ENCODE data around the gene MOB3A.

MOB3A gene

GRCh38 chr19:2072757-2073551 is 23.2 kb downstream of the MOB3A start:
- H3K36me3 ChIP-seq (replicated peaks; ENCODE audit: insufficient read depth, low read length), result peaks cover 25% of the 10 kb centered on the region
- no peak for TF ChIP-seq CTCF (IDR thresholded peaks at IDR 0.05; ENCODE audit: low read length)
- no peak for TF ChIP-seq EZH2 (optimal IDR thresholded peaks at IDR 0.05; ENCODE audit: low read depth, low read length)
- no peak for TF ChIP-seq EZH2phosphoT487 (IDR thresholded peaks at IDR 0.05; ENCODE audit: low read length)
- H3K9me2 ChIP-seq (replicated peaks; ENCODE audit: insufficient read depth, low read length), result no peaks in the 10 kb centered on the region
- H3K9me3 ChIP-seq (replicated peaks; ENCODE audit: insufficient read depth, low read length), result no peaks in the 10 kb centered on the region
- H2AFZ ChIP-seq (ENCODE audit: low read length), result no peak overlapping the region
- H3F3A ChIP-seq (ENCODE audit: insufficient read depth, low read length), result peaks cover 56% of the 10 kb centered on the region
- no peak overlapping the region for H3K4me2 ChIP-seq (ENCODE audit: low read depth, low read length)
- no peak for DNase-seq
- no peak overlapping the region for H3K9ac ChIP-seq (ENCODE audit: low read length)
- H3K27ac ChIP-seq (ENCODE audit: low read length), result no peak overlapping the region
- peaks cover 25% of the 10 kb centered on the region for H4K20me1 ChIP-seq (ENCODE audit: insufficient read depth, low read length)
- H3K4me1 ChIP-seq (ENCODE audit: low read length), result no peaks in the 10 kb centered on the region
- H3K79me2 ChIP-seq (ENCODE audit: low read length), result peaks cover 66% of the 10 kb centered on the region
- H3K27me3 ChIP-seq (replicated peaks; ENCODE audit: insufficient read depth, low read length), result no peaks in the 10 kb centered on the region
- no peak overlapping the region for H3K4me3 ChIP-seq (ENCODE audit: low read length)

- H2AFZ ChIP-seq (ENCODE audit: low read length), result no peak overlapping the region
- no peak for DNase-seq
- H3K27me3 ChIP-seq (replicated peaks; ENCODE audit: insufficient read depth, low read length), result no peaks in the 10 kb centered on the region
- no peaks in the 10 kb centered on the region for H3K4me1 ChIP-seq (ENCODE audit: low read length)
- H3K9ac ChIP-seq (ENCODE audit: low read length), result no peak overlapping the region
- no peak overlapping the region for H3K27ac ChIP-seq (ENCODE audit: low read length)
- peaks cover 13% of the 10 kb centered on the region for H3K36me3 ChIP-seq (replicated peaks; ENCODE audit: insufficient read depth, low read length)
- H3K9me3 ChIP-seq (replicated peaks; ENCODE audit: insufficient read depth, low read length), result no peaks in the 10 kb centered on the region
- no peak overlapping the region for H3K4me3 ChIP-seq (ENCODE audit: low read length)
- peaks cover 53% of the 10 kb centered on the region for H3F3A ChIP-seq (ENCODE audit: insufficient read depth, low read length)
- peaks cover 18% of the 10 kb centered on the region for H4K20me1 ChIP-seq (ENCODE audit: insufficient read depth, low read length)
- no peaks in the 10 kb centered on the region for H3K9me2 ChIP-seq (replicated peaks; ENCODE audit: insufficient read depth, low read length)
- TF ChIP-seq CTCF (IDR thresholded peaks at IDR 0.05; ENCODE audit: low read length) (no peak), EZH2 (optimal IDR thresholded peaks at IDR 0.05; ENCODE audit: low read depth, low read length) (no peak), EZH2phosphoT487 (IDR thresholded peaks at IDR 0.05; ENCODE audit: low read length) (no peak)
- peaks cover 48% of the 10 kb centered on the region for H3K79me2 ChIP-seq (ENCODE audit: low read length)
- no peak overlapping the region for H3K4me2 ChIP-seq (ENCODE audit: low read depth, low read length)
These were observed 25.0 kb downstream of the MOB3A start for GRCh38 chr19:2070986-2071673.

- DNase-seq, result no peak
- H3K4me3 ChIP-seq (ENCODE audit: low read length), result no peak overlapping the region
- H3K4me2 ChIP-seq (ENCODE audit: low read depth, low read length), result no peak overlapping the region
- H3K36me3 ChIP-seq (replicated peaks; ENCODE audit: insufficient read depth, low read length), result peaks cover 10% of the 10 kb centered on the region
- H4K20me1 ChIP-seq (ENCODE audit: insufficient read depth, low read length), result peaks cover 15% of the 10 kb centered on the region
- no peaks in the 10 kb centered on the region for H3K4me1 ChIP-seq (ENCODE audit: low read length)
- no peak overlapping the region for H2AFZ ChIP-seq (ENCODE audit: low read length)
- peaks cover 41% of the 10 kb centered on the region for H3K79me2 ChIP-seq (ENCODE audit: low read length)
- no peaks in the 10 kb centered on the region for H3K9me2 ChIP-seq (replicated peaks; ENCODE audit: insufficient read depth, low read length)
- H3K27ac ChIP-seq (ENCODE audit: low read length), result no peak overlapping the region
- H3K9ac ChIP-seq (ENCODE audit: low read length), result no peak overlapping the region
- no peaks in the 10 kb centered on the region for H3K27me3 ChIP-seq (replicated peaks; ENCODE audit: insufficient read depth, low read length)
- peaks cover 51% of the 10 kb centered on the region for H3F3A ChIP-seq (ENCODE audit: insufficient read depth, low read length)
- TF ChIP-seq CTCF (IDR thresholded peaks at IDR 0.05; ENCODE audit: low read length), result no peak
- TF ChIP-seq EZH2 (optimal IDR thresholded peaks at IDR 0.05; ENCODE audit: low read depth, low read length), result no peak
- no peak for TF ChIP-seq EZH2phosphoT487 (IDR thresholded peaks at IDR 0.05; ENCODE audit: low read length)
- H3K9me3 ChIP-seq (replicated peaks; ENCODE audit: insufficient read depth, low read length), result no peaks in the 10 kb centered on the region
These were observed 25.7 kb downstream of the MOB3A start for GRCh38 chr19:2070436-2070827.
